Right lobe of liver (tissue), 4 donors: ENCODE results near the gene RTTN.

Experiments used
- CTCF ChIP-seq, 4 donors: fragments of 200-600 bp in 3 of 4; fragments of 450-650 bp in 1 of 4; IDR thresholded peaks; one replicate each; pipeline versions ENCODE4 v1.5.1 to v1.8.0; 2016 to 2022; ENCODE audit warnings: antibody characterized with exemption in 4 of 4, mild to moderate bottlenecking in 2 of 4
- POLR2A ChIP-seq: fragments of 450-650 bp; IDR thresholded peaks from one replicate; pipeline ENCODE4 v1.6.1; 2017; ENCODE audit warnings: antibody characterized with exemption, mild to moderate bottlenecking
- donor health status: DM: no; HTN: no; CAD: no.
- donor health status: DM: no; HTN: no; CAD: no.
- donor health status: DM: no; HTN: yes; CAD: no.

- no peak for TF ChIP-seq POLR2A
- TF ChIP-seq CTCF (IDR thresholded peaks at IDR 0.05) = no peak
Observed at GRCh38 chr18:70019136-70019535, 186.4 kb downstream of the RTTN start.
